T1000 (cell line): ENCODE data around the gene CADM1.

Source experiments
- DNase-seq: peaks from one replicate; lab custom pipeline; 2025; ENCODE audit warnings: mixed read lengths; lab: John Stamatoyannopoulos, UW

Gene CADM1

GRCh38 chr11:115208808-115209259 is 295.4 kb downstream of the CADM1 start:
- no peak for DNase-seq

DNA sequence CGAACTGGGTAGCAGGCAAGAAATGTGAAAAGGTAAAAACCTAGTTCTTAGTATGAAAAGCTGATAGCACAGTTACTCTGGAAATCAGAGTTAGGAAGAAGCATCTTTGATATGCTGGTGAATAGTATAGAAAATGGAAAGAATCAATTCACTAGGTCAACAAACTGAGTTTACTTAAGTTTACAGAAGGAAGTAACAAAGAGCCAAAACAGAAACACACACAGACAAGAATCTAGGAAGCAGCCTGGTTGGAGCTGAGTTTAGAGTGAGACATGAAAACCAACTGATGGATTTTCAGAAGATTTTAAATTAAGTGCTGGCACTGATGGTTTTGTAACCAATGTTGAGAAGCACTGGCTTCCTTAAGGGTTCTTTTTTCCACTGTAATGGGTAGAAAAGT is 296.3 kb downstream of the CADM1 start:
- DNase-seq = no peak

- no peak for DNase-seq
Measured at GRCh38 chr11:115207166-115207591, 297.0 kb downstream of the CADM1 start.

DNA sequence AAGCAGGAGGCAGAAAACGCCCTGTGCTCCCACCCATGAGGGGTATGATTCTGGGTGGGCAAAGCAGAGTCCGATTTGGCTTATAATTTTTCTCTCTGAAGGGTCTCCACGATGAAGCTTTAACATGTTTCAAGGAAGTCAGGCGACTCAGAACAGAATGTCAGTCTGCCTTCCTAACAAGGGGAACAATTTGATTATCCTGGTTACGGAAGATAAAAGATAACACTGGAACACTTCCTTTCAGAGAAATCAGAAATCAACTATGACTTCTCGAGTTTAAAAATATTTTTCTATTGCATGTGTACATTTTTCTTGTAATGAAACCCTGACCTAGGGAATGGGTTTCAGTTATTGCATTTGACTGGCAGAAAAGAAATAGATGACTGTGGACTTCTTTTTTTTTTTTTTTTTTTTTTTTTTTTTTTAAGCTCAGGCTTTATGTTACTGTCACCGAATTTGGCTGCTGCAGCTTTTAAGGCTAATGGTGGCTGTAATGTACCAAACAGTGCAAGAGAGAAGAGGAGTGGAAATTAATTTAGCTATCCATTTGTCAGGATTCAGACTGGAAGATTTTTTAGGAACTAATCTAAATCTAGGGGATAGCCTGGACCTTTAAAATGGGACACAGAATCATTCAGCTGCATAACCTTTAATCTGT is 297.7 kb downstream of the CADM1 start:
- DNase-seq = no peak

DNA sequence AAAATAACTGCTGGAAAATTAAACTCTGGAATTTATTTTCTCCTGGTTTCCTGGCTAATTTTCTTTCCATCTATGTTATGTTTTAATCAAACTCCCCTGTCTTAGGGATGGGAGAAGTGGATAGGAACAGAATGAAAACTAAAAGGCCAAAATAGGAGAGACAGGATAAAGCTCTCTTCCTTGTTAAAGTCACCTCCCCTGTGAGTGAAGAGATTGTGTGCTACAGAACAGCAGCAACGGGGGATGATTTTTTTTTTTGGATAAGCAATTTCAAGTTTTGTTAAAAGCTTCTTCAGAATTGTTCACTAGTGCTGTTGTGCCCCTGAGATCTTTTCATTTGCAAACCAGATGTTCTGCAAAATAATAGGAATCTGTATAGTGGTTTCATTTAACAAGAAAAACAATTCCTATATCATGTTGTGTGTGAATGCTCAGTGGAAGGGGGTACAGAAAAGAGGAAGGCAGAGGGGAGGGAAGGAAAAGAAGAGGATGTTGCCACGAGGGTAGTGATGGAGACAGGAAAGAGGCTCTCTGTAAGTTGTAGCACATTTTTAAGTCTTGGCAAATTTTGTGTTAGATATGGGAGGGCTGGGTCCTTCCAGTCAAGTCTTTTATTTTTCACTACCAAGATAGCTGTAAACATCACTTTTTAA is 301.2 kb downstream of the CADM1 start:
- no peak for DNase-seq

GRCh38 chr11:115202074-115202473 is 302.1 kb downstream of the CADM1 start:
- DNase-seq = no peak

DNA sequence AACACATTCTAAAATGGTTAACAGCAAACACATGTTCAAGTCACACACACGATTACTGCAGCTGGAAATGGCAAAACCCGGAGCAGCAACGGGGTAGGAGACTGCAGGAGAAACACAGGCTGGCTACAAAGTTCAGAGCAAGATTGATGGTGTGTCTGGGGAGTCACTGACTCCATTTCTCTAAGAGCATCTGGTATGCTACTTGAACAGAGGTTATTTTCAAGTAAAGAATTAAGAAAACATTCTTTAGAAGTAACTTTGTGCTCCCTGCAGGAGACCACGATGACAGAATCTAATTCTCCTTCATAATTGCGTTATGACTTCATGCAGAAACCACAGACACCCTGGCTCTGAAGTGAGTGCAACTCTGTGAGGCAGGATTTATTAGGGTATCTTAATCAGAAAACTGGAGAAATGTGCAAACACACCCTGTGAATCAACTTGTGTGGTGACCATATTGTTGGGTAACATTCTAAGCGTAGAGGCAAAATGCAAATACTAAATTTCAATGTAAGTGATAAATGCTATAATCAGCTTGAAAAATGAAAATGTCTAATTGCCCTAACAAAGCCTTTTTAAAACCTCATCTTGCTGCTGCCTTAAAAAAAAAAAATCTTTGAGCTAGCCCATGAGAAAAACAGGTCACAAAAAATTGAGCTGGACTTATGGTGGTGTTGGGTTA is 303.0 kb downstream of the CADM1 start:
- DNase-seq = no peak

DNA sequence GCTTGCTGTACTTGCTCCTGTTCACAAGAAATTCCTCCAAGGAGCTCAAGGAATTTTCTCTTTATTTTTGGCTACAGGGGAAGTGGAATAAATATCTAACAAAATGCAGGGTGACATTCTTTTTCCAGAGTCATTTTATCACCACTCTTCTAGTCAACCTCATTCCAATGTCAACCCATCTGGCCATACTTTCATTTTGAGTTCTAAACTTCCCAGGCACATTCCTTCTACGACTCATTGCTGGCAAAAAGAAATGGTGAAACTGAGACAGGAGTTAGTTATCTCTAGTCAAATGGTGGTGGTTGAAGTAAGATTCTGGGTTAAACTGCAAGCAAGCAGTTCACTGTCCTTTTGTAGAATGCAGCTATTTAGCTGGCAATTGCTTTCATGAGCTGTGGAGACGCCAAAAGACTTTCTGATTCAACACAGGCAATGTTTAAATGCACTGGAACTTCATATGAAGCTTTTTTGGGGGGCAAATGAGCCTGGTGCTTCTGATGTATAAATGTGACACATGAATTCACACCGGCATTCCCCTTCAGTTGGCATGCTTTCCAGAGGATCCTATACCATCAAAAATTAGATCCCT is 304.6 kb downstream of the CADM1 start:
- DNase-seq = no peak

DNA sequence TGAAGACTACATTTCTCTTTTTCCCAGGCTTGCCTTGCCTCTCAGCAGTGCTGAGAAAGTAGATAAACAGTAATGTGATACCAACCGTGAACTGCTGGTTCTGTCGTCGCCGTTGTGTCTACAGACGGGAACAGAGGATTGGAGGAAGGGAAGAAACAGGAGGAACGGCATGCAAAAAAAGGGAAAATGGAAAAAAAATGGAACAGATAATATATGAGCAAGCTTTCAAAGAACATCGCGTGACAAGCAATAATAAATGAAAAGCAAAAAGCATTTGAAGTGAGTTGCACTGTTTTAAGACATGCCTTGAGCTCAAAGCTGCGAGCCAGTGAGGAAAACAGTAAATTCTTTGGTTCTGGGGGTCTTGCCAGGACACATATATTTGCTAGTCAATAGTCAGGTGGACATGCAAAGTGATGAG is 305.9 kb downstream of the CADM1 start:
- no peak for DNase-seq

DNA sequence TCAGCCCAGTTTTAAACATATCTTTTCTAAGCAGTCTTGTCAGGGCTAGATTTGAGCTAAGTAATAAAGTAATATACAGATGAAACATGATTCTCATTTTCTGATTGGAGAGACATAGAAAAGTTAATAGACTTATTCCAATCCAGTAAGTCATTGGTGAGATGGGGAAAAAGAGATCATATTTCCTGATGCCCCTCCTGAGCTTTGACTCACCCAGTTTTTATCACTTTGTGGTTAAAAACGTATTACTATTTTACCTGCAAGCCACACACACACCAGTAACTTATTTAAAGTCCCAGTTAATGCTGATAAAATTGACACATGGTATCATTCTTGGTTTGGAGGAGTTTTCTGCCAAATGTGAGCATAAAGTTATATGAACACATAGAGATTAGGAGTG is 306.8 kb downstream of the CADM1 start:
- DNase-seq = no peak

DNA sequence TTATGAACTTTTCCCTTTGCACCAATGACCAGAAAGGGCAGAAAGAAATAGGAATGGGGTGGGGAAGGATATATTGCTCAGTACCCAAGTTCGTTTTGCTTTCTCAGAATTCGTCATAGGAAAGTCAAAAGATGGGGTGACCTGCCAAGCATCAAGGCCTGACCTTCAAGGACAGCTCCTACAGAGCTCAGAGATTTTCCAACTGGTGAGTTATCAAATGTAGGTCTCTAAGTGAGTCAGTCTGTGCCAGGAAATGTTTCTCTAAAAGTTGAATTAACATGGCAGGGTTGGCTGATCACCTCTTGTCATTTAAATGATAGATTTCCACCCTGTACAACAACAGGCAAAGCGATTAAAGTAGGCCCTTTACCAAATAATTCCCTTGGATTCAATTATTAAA is 307.2 kb downstream of the CADM1 start:
- no peak for DNase-seq

- no peak for DNase-seq
Measured at GRCh38 chr11:115194802-115195110, 309.5 kb downstream of the CADM1 start.

DNA sequence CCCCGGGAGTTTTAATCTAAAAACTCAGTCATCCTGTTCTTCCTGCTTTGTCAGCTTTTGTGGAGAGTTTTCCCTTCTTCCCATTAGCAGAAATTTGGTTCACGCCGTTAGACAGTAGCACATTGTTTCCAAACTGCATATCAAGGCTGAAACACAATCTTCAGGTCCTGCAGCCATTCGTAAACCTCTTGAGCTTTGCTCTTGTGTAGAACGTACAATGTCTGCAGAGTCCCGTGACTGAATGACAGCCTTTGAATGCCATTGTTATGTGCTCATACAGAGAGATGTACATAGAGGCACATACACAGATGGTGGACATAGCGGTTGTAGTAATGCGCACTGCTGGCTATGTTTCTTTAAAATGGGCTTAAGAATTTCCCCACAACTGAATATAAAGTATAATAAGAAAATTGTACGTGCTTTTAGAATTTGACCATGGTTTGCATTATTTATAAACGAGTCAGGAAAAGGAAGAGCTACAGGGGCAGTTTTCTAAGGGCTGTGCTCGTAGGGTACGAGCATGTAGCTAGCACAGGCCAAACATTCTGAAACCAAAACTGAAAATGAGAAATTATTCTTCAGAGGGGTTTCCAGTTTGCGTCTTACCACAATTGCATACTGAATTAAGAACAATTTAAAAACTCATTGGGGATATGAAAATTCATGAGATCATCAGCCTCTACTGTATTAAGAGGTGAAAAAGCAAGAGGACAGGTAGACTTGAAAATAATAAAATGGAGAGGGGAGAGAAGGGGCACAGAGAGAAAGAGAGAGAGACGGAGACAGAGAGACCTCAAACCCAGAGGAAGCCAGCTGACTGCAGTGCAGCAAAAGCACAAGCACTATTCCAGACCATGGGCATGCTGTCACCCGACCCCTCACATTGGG is 310.1 kb downstream of the CADM1 start:
- no peak for DNase-seq

- DNase-seq = no peak
Measured at GRCh38 chr11:115191761-115192160, 312.5 kb downstream of the CADM1 start.

- no peak for DNase-seq
Measured at GRCh38 chr11:115190196-115190595, 314.0 kb downstream of the CADM1 start.

DNA sequence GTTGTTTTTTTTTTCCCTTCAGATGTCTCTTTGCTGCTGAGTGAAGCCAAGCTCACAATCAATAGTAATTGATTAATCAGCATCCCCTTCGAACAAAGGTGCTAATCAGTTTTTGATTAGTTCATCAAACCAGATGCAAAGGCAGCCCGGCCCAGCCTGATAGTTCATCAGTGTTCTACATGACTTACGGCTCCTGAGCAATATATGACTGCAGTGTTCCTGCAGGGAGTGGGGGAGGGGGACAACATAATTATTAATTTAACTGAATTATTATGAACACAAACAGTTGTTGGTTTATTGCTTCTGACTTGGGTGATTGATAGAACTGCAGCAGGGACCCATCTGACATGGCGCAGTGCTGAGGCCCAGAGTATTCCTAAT is 315.3 kb downstream of the CADM1 start:
- DNase-seq = no peak

DNA sequence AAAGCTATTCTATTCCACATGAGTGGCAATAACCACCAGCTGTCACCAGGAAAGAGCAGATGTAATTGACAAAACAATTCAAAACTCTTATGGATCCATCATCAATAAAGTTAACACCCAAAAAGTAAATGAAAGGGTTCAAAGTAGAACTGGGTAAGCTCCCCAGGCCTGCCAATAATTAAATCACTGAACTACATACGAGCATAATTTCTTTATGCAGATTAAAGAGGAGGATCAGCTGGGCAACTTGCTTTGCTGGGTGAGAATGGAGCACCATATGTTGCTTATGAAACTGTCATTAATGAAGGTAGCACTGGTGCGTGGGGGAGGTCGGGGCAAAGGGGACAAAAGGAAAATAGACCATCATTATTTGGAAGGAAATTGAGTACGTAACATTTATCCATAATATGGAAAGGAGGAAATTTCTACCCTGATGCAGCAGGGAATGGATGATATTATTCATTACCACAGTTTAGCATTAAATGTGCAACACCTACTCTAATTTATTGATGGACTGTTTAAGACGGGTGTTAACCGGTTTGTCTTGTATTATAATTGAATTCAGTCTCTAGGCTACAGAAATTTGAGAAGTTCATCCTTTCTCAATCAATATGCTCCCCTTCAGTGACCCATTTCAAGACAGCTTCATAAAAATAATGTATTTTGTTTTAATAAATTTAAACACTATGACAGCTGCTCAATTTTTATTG is 315.9 kb downstream of the CADM1 start:
- DNase-seq = no peak

- no peak for DNase-seq
Measured at GRCh38 chr11:115185931-115186330, 318.3 kb downstream of the CADM1 start.

DNA sequence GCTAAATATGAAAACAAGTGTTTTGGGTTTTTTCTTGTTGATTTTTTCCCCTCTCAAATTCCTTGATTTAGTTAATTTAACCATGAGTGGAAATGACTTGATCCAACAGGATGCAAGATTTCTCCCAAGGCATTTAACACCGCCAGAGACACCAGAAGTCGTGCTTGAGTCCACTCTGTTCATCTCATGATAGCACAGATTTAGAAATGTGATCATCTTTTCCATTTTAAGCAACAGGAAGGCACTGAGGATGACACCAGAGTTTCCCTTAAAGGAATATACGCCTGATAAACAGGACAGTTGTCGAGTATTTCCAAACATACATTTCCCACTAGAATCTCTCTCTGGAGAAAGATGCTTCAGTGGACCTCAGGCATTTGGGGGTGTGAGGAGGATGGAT is 318.7 kb downstream of the CADM1 start:
- no peak for DNase-seq

- no peak for DNase-seq
Measured at GRCh38 chr11:115184901-115185300, 319.3 kb downstream of the CADM1 start.

DNA sequence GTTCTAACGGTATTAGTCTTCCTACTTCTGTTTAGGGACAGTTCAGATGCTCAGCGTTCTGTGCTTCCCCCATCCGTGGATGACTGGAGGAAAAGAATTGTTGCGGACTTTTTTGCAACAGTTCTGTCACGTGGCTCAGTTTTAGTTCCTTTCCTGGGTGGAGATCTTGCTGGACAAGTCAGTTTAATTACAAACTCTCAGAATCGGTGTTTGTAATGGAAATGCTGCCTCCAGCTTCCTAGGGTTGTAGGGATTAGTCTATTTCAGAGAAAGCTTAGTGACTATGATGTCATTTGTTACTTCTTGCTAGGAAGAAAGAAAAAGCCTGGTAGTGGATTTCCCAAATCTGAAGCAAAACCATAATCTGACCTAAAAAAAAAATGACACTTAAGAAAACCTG is 320.4 kb downstream of the CADM1 start:
- DNase-seq = no peak
